Heart left ventricle (tissue), 16 donors: Measurements from ENCODE around the gene ATP13A1. TPM values are rescaled to one million over a fixed set of nuclear protein-coding genes. Genes with fewer than 3 reads are reported as not detected.

Experiments
- ATAC-seq, 4 donors: fragments of 200-7000 bp; cut with Tn5 transposase; one replicate each; pipeline ENCODE4 v1.9.1; 2020 to 2022; ENCODE audit warnings: moderate library complexity in 4 of 4, mild to moderate bottlenecking in 3 of 4, moderate number of reproducible peaks in 1 of 4
- DNase-seq, 5 donors: peaks; one replicate each; pipeline ENCODE4 v3.0.0-alpha.2; 2020
- H3K27ac ChIP-seq, 12 donors: fragments of 200-600 bp; sonication (generic) in 4 of 12; one replicate each; pipeline versions ENCODE4 v1.5.0 to v1.8.0; 2016 to 2022; ENCODE audit warnings: mild to moderate bottlenecking in 2 of 12
- H3K27me3 ChIP-seq, 9 donors: fragments of 200-600 bp; sonication (generic) in 2 of 9; one replicate each; pipeline versions ENCODE4 v1.5.1 to v1.8.0; 2016 to 2022; ENCODE audit warnings: mild to moderate bottlenecking in 3 of 9
- H3K36me3 ChIP-seq, 9 donors: fragments of 200-600 bp; sonication (generic) in 2 of 9; one replicate each; pipeline versions ENCODE4 v1.5.0 to v1.8.0; 2018 to 2022; ENCODE audit warnings: mild to moderate bottlenecking in 2 of 9
- H3K4me1 ChIP-seq, 12 donors: fragments of 200-600 bp; sonication (generic) in 4 of 12; one replicate each; pipeline versions ENCODE4 v1.5.0 to v1.8.0; 2016 to 2022; ENCODE audit warnings: mild to moderate bottlenecking in 3 of 12
- H3K4me3 ChIP-seq, 12 donors: fragments of 200-600 bp; sonication (generic) in 4 of 12; one replicate each; pipeline versions ENCODE4 v1.5.0 to v1.8.0; 2017 to 2022; ENCODE audit warnings: mild to moderate bottlenecking in 9 of 12, moderate library complexity in 4 of 12
- H3K9me3 ChIP-seq, 12 donors: fragments of 200-600 bp; sonication (generic) in 4 of 12; one replicate each; pipeline versions ENCODE4 v1.5.0 to v1.8.0; 2016 to 2022; ENCODE audit warnings: mild to moderate bottlenecking in 1 of 12
- POLR2A ChIP-seq, 2 donors: fragments of 450-650 bp; IDR thresholded peaks; one replicate each; pipeline ENCODE4 v1.6.1; 2017; ENCODE audit warnings: antibody characterized with exemption in 2 of 2, mild to moderate bottlenecking in 2 of 2, moderate library complexity in 2 of 2
- WGBS, 4 donors: extraction: QIAGEN DNeasy Blood & Tissue Kit in 2 of 4; methylation state at CpG; one replicate each; pipeline versions ENCODE4 v1.1.5 to v1.1.7; 2013 to 2018; 5-methylcytosine and 5-hydroxymethylcytosine counted together
- intact Hi-C, 10 donors: fragments of 100-400 bp; cut with DNase I; formaldehyde crosslinking; loops; one replicate each; pipeline versions ENCODE4 v1.11.1 to v1.14.2; 2022
- polyA plus RNA-seq, 2 donors: library from polyadenylated mRNA; stranded (reverse); fragments of 200-250 nt; gene quantifications; one replicate each; pipeline ENCODE4 v1.2.3, GENCODE V29; 2013
- total RNA-seq, 9 donors: library from RNA; depleted of rRNA in 2 of 9; stranded (reverse); fragments of >200 nt in 2 of 9; fragmentation: NEBNext Ultra II Directional in 3 of 9; extraction: Animal tissue kit (Norgen Biotek cat#: 25700) in 3 of 9; gene quantifications; one replicate each; pipeline versions ENCODE4 v1.1.0 to v1.2.4, GENCODE V29; 2016 to 2023
- TF ChIP-seq, protein P1 (sequence below), 12 donors: fragments of 200-600 bp; sonication (generic) in 4 of 12; IDR thresholded peaks; one replicate each; pipeline versions ENCODE4 v1.5.0 to v1.8.0; 2018 to 2022; ENCODE audit warnings: antibody characterized with exemption in 12 of 12, mild to moderate bottlenecking in 5 of 12
- donor health status: ischemic (EF 13 %, LVEDD 7.1; RV severe dilation, severe dysfunction).
- donor health status: healthy with polysubstance abuse.
- donor health status: DM: no; HTN: yes; CAD: no.
- donor health status: DM: no; HTN: no; CAD: no.
- donor health status: ischemic (EF 25% LVEDD 6.9; RV normal size, moderate dysfunction).
- donor health status: ischemic (EF 25% LVEDD 5.7; RV mildly dilated, moderate dysfunction).
- donor health status: healthy.
- donor health status: DM: yes; HTN: yes; CAD: no.
- donor health status: ischemic (EF 35%, LVEDD 5.7; RV mildly dilated, moderate dysfunction).
- donor health status: nonischemic (EF 11% LVEDD 7.7; RV severe dilation, severe dysfunction).
- donor health status: DM: yes; HTN: yes; CAD: no.
- donor health status: PGD.
- donor health status: ischemic (EF 29% LVEDD 5.4; RV normal size, mild dysfunction).
- donor health status: nonischemic (EF 23%, LVEDD 6.1; RV moderate dilation, normal function).

ATP13A1 gene
- total and polyA plus RNA-seq, 11 donors, result 15.7 to 65.8 (median 22.0) TPM

- peaks cover 3 to 72% (median 29%) of the 10 kb centered on the region in 9 donors for H3K36me3 ChIP-seq
- peak in 1 of 4 donors; percentile 2 for ATAC-seq
- intact Hi-C loops, result loop anchor here in 9 of 10 donors (2.0 to 5.0 kb wide), 4 partner anchors 90 to 110 kb away; no protein-coding TSS in a partner anchor
- peak in 1 of 5 donors; percentile 25 for DNase-seq
- H3K27ac ChIP-seq, result peak overlapping the region in 7 of 12 donors; percentile 6 to 96 (median 61)
- no peaks in the 10 kb centered on the region for H3K27me3 ChIP-seq
- TF ChIP-seq, protein P1, sequence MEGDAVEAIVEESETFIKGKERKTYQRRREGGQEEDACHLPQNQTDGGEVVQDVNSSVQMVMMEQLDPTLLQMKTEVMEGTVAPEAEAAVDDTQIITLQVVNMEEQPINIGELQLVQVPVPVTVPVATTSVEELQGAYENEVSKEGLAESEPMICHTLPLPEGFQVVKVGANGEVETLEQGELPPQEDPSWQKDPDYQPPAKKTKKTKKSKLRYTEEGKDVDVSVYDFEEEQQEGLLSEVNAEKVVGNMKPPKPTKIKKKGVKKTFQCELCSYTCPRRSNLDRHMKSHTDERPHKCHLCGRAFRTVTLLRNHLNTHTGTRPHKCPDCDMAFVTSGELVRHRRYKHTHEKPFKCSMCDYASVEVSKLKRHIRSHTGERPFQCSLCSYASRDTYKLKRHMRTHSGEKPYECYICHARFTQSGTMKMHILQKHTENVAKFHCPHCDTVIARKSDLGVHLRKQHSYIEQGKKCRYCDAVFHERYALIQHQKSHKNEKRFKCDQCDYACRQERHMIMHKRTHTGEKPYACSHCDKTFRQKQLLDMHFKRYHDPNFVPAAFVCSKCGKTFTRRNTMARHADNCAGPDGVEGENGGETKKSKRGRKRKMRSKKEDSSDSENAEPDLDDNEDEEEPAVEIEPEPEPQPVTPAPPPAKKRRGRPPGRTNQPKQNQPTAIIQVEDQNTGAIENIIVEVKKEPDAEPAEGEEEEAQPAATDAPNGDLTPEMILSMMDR (IDR thresholded peaks at IDR 0.05), result no peak
- no peak for TF ChIP-seq POLR2A (IDR thresholded peaks at IDR 0.05)
- H3K4me1 ChIP-seq, result peaks cover 0 to 15% (median 7%) of the 10 kb centered on the region in 12 donors
- 29 to 36% (median 31%) methylated on average over 13 to 16 of the region's 16 CpGs for WGBS, 4 donors
- peak overlapping the region; percentile 41 to 96 (median 77) for H3K4me3 ChIP-seq
- no peaks in the 10 kb centered on the region for H3K9me3 ChIP-seq
These were observed 20.8 kb downstream of the ATP13A1 start for GRCh38 chr19:19642506-19643157.

DNA sequence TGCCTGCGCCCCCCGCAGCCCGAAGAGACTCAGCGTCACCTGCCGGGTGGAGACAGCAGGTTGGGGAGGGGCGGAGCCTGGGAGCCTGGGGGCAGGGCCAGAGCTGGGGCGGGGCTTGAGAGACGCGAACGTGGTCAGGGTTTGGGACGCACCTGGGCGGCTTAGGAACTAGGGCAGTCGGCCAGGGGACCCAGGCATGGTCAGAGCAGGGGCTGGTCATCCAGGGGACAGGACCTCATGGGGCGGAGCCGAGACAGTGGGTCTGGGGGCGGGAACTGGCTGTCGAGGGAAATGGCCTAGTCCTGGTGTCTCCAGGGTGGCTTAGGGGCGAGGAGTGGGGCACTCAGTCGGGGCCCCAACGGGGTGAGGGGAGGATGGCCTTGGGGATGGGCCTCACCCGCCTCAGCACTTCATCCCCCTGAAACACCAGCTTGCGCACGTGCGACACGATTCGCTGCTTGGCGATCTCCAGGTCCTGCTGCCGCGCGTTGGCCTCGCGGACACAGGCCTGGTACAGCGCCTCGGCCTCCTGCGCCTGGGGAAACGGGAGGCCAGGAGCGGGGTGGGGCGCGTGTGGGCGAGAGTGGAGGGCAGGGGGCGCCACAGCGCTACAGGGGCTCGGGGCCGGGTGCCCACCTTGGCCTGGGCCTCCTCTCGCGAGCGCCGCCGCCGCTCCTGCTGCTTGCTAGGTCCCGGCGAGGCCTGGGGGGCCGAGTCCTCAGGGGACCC lies 25.8 kb downstream of the ATP13A1 start:
- DNase-seq (no peak), ATAC-seq (no peak)
- no peak for TF ChIP-seq POLR2A (IDR thresholded peaks at IDR 0.05)
- TF ChIP-seq, protein P1 (IDR thresholded peaks at IDR 0.05), result no peak
- no peaks in the 10 kb centered on the region for H3K9me3 ChIP-seq
- no peaks in the 10 kb centered on the region for H3K27me3 ChIP-seq
- H3K27ac ChIP-seq, result no peak overlapping the region
- 58 to 70% (median 66%) methylated on average over 19 to 53 of the region's 53 CpGs for whole genome bisulfite sequencing, 4 donors
- peaks cover 0 to 2% (median under 1%) of the 10 kb centered on the region in 12 donors for H3K4me1 ChIP-seq
- H3K36me3 ChIP-seq, result peaks cover 0 to 85% (median 10%) of the 10 kb centered on the region in 9 donors
- no peak overlapping the region for H3K4me3 ChIP-seq
- intact Hi-C loops, result no loop called here

GRCh38 chr19:19637186-19637522 lies 26.3 kb downstream of the ATP13A1 start:
- no peak for TF ChIP-seq POLR2A (IDR thresholded peaks at IDR 0.05)
- TF ChIP-seq, protein P1 (IDR thresholded peaks at IDR 0.05), result no peak
- ATAC-seq (no peak), DNase-seq (no peak)
- Histone ChIP-seq H3K27ac (no peak overlapping the region), H3K4me3 (no peak overlapping the region), H3K36me3 (peaks cover 0 to 90% (median 10%) of the 10 kb centered on the region in 9 donors), H3K4me1 (no peaks in the 10 kb centered on the region), H3K9me3 (no peaks in the 10 kb centered on the region), H3K27me3 (no peaks in the 10 kb centered on the region)
- intact Hi-C loops, result no loop called here
- WGBS, 4 donors, result 67 to 76% (median 72%) methylated on average over 25 to 27 of the region's 27 CpGs

DNA sequence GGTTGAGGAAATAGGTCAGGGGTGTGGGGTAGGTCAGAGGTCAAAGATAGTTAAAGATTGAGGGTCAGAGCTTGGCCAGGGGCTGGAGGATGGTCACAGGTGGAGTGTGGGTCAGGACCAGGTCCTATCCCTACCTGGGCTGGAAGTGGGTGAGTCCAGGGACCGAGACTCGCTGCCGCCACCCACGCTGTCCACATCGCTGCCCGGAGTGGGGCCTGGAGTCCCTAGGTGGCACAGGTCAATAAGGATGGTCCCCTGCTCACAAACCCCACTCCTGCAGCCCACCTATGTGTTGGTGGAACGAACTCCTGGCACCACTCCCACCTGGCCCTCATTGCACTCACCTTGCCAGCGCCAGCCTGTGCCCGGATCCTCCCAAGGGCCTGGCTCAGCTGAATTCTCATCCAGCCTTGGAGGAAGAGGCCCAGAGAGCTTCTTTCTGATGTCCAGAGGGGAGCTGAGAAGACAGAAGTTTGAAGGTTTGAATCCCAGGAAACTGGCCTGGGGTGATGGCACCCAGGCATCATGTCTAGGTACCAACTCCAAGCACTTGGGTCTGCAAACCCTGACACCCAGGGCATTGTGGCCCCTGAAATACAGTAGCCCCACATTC lies 26.8 kb downstream of the ATP13A1 start:
- ATAC-seq, result no peak
- TF ChIP-seq, protein P1 (IDR thresholded peaks at IDR 0.05), result no peak
- TF ChIP-seq POLR2A (IDR thresholded peaks at IDR 0.05), result no peak
- Histone ChIP-seq H3K27me3 (no peaks in the 10 kb centered on the region), H3K9me3 (no peaks in the 10 kb centered on the region), H3K4me1 (no peaks in the 10 kb centered on the region), H3K36me3 (peaks cover 0 to 92% (median 10%) of the 10 kb centered on the region in 9 donors), H3K4me3 (no peak overlapping the region), H3K27ac (no peak overlapping the region)
- peak in 1 of 5 donors; percentile 5 for DNase-seq
- intact Hi-C loops, result no loop called here
- 89 to 98% (median 96%) methylated on average over 9 of the region's 9 CpGs for WGBS, 4 donors
